Astrocyte (in vitro differentiated cells and primary cell): ENCODE results near the gene RALGAPA2. TPM values are rescaled to one million over a fixed set of nuclear protein-coding genes. Genes with fewer than 3 reads are reported as not detected.
A peak's percentile ranks its signal among the peaks of the same experiment; 100 is the strongest.

Experiments
- DNase-seq: peaks from one replicate; pipeline ENCODE4 v3.0.0-alpha.2; 2010; ENCODE audit warnings: low read depth
- FAIRE-seq: peaks from 2 replicates; lab custom pipeline; 2011; peaks lifted over from hg19 to GRCh38; lab: Jason Lieb, UNC
- H2AFZ ChIP-seq: 2 replicates; pipeline ENCODE4 v1.6.0; 2012; ENCODE audit warnings: low read depth, low read length, inconsistent platforms
- H3K27ac ChIP-seq: 2 replicates; pipeline ENCODE4 v1.5.1; 2011; ENCODE audit warnings: low read depth, low read length, inconsistent platforms
- H3K27me3 ChIP-seq: 2 replicates; pipeline ENCODE4 v1.6.0; 2011; ENCODE audit warnings: low read length, inconsistent platforms; ENCODE audit not compliant: insufficient read depth
- H3K36me3 ChIP-seq: 2 replicates; pipeline ENCODE4 v1.5.1; 2011; ENCODE audit warnings: low read length, inconsistent platforms; ENCODE audit not compliant: insufficient read depth
- H3K4me1 ChIP-seq: 2 replicates; pipeline ENCODE4 v1.5.1; 2011; ENCODE audit warnings: low read length, inconsistent platforms; ENCODE audit not compliant: insufficient read depth
- H3K4me2 ChIP-seq: 2 replicates; pipeline ENCODE4 v1.6.0; 2012; ENCODE audit warnings: low read length, inconsistent platforms
- H3K4me3 ChIP-seq: 2 replicates; pipeline ENCODE4 v1.5.1; 2011; ENCODE audit warnings: low read depth, mild to moderate bottlenecking, low read length, inconsistent platforms; ENCODE audit not compliant: insufficient read depth
- H3K79me2 ChIP-seq: 2 replicates; pipeline ENCODE4 v1.6.0; 2012; ENCODE audit warnings: mild to moderate bottlenecking, low read length, inconsistent platforms; ENCODE audit not compliant: insufficient read depth
- H3K9ac ChIP-seq: 2 replicates; pipeline ENCODE4 v1.6.0; 2012; ENCODE audit warnings: mild to moderate bottlenecking, low read length, inconsistent platforms
- H3K9me3 ChIP-seq: 2 replicates; pipeline ENCODE4 v1.5.1; 2012; ENCODE audit warnings: low read depth, mild to moderate bottlenecking, low read length, inconsistent platforms; ENCODE audit not compliant: insufficient read depth
- H4K20me1 ChIP-seq: 2 replicates; pipeline ENCODE4 v1.6.0; 2012; ENCODE audit warnings: low read length, inconsistent platforms; ENCODE audit not compliant: insufficient read depth
- H3K27ac Mint-ChIP-seq: one replicate; pipeline ENCODE4 v1.8.0; 2021; ENCODE audit warnings: mild to moderate bottlenecking, mixed read lengths; ENCODE audit not compliant: unreplicated experiment
- H3K27me3 Mint-ChIP-seq: one replicate; pipeline ENCODE4 v1.8.0; 2021; ENCODE audit warnings: low read depth, mixed read lengths; ENCODE audit not compliant: unreplicated experiment
- H3K36me3 Mint-ChIP-seq: one replicate; pipeline ENCODE4 v1.8.0; 2021; ENCODE audit warnings: low read depth, mixed read lengths; ENCODE audit not compliant: unreplicated experiment
- H3K4me1 Mint-ChIP-seq: one replicate; pipeline ENCODE4 v1.8.0; 2021; ENCODE audit warnings: low read depth, mixed read lengths; ENCODE audit not compliant: unreplicated experiment
- H3K4me3 Mint-ChIP-seq: one replicate; pipeline ENCODE4 v1.8.0; 2021; ENCODE audit warnings: mild to moderate bottlenecking, moderate library complexity, mixed read lengths; ENCODE audit not compliant: unreplicated experiment
- H3K9me3 Mint-ChIP-seq: one replicate; pipeline ENCODE4 v1.8.0; 2021; ENCODE audit warnings: mild to moderate bottlenecking, mixed read lengths; ENCODE audit not compliant: unreplicated experiment
- CTCF ChIP-seq: IDR thresholded peaks from 2 replicates; pipeline ENCODE4 v1.5.1; 2011; ENCODE audit warnings: low read depth, mild to moderate bottlenecking, inconsistent platforms, low read length, moderate library complexity; ENCODE audit not compliant: insufficient read depth
- EZH2 ChIP-seq: IDR thresholded peaks from 2 replicates; pipeline ENCODE4 v1.6.1; 2012; ENCODE audit warnings: mild to moderate bottlenecking, low read length, inconsistent platforms; ENCODE audit not compliant: insufficient read depth
- total RNA-seq: library from RNA; stranded (reverse); gene quantifications from 2 replicates; pipeline ENCODE4 v1.2.1, GENCODE V29; 2021

The RALGAPA2 gene
- total RNA-seq, 1 donor from 2014 or later = 6.6 TPM

- H3K79me2 ChIP-seq = no peaks in the 10 kb centered on the region
Measured at GRCh38 chr20:20614391-20614790, 98.1 kb downstream of the RALGAPA2 start.

GRCh38 chr20:20612251-20612650, 100.2 kb downstream of the RALGAPA2 start:
- H3K4me3 ChIP-seq = no peak overlapping the region
- no peaks in the 10 kb centered on the region for H3K27me3 Mint-ChIP-seq
- no peak overlapping the region for H3K4me2 ChIP-seq
- H3K4me1 Mint-ChIP-seq = peaks cover 6% of the 10 kb centered on the region
- FAIRE-seq (no peak), DNase-seq (no peak)
- no peaks in the 10 kb centered on the region for H3K79me2 ChIP-seq
- peaks cover 4% of the 10 kb centered on the region for H3K36me3 Mint-ChIP-seq
- TF ChIP-seq CTCF = no peak
- TF ChIP-seq EZH2 = no peak
- no peaks in the 10 kb centered on the region for H4K20me1 ChIP-seq
- H3K4me1 ChIP-seq = no peaks in the 10 kb centered on the region
- H3K4me3 Mint-ChIP-seq = no peak overlapping the region
- H3K9ac ChIP-seq = no peak overlapping the region
- H2AFZ ChIP-seq = no peak overlapping the region
- H3K27ac ChIP-seq = no peak overlapping the region
- H3K27me3 ChIP-seq = no peaks in the 10 kb centered on the region
- H3K9me3 ChIP-seq = no peaks in the 10 kb centered on the region
- H3K9me3 Mint-ChIP-seq = peaks cover 2% of the 10 kb centered on the region
- no peaks in the 10 kb centered on the region for H3K36me3 ChIP-seq
- H3K27ac Mint-ChIP-seq = no peak overlapping the region

More at GRCh38 chr20:20614391-20614790, 98.1 kb downstream of the RALGAPA2 start:
- Histone ChIP-seq H3K4me2 (no peak overlapping the region), H3K9me3 (no peaks in the 10 kb centered on the region), H3K4me3 (no peak overlapping the region), H3K36me3 (no peaks in the 10 kb centered on the region), H2AFZ (no peak overlapping the region), H3K27ac (no peak overlapping the region), H3K4me1 (no peaks in the 10 kb centered on the region), H3K9ac (no peak overlapping the region), H3K27me3 (no peaks in the 10 kb centered on the region), H4K20me1 (no peaks in the 10 kb centered on the region)
- Mint-ChIP-seq H3K9me3 (peaks cover 2% of the 10 kb centered on the region), H3K27ac (no peak overlapping the region), H3K36me3 (peaks cover 4% of the 10 kb centered on the region), H3K27me3 (no peaks in the 10 kb centered on the region), H3K4me3 (no peak overlapping the region), H3K4me1 (peaks cover 6% of the 10 kb centered on the region)
- FAIRE-seq (no peak), DNase-seq (peak; percentile 7)
- TF ChIP-seq EZH2 (no peak), CTCF (no peak)

GRCh38 chr20:20611167-20611566, 101.3 kb downstream of the RALGAPA2 start:
- Histone ChIP-seq H2AFZ (no peak overlapping the region), H3K27ac (no peak overlapping the region), H3K4me2 (no peak overlapping the region), H4K20me1 (no peaks in the 10 kb centered on the region), H3K9me3 (no peaks in the 10 kb centered on the region), H3K4me1 (no peaks in the 10 kb centered on the region), H3K27me3 (no peaks in the 10 kb centered on the region), H3K9ac (no peak overlapping the region), H3K4me3 (no peak overlapping the region), H3K36me3 (no peaks in the 10 kb centered on the region), H3K79me2 (no peaks in the 10 kb centered on the region)
- TF ChIP-seq CTCF (no peak), EZH2 (no peak)
- no peak overlapping the region for H3K27ac Mint-ChIP-seq
- H3K9me3 Mint-ChIP-seq = peaks cover 2% of the 10 kb centered on the region
- peaks cover 4% of the 10 kb centered on the region for H3K36me3 Mint-ChIP-seq
- FAIRE-seq = no peak
- no peak overlapping the region for H3K4me3 Mint-ChIP-seq
- peaks cover 3% of the 10 kb centered on the region for H3K4me1 Mint-ChIP-seq
- no peak for DNase-seq
- H3K27me3 Mint-ChIP-seq = no peaks in the 10 kb centered on the region
